Head of caudate nucleus (tissue), 42 donors: Measurements from ENCODE around the gene AGAP1.

Source experiments
- DNase-seq, 42 donors: peaks; one replicate each; pipeline versions ENCODE4 v3.0.0 to v3.0.0-alpha.2; 2020 to 2021; ENCODE audit warnings: mixed read lengths in 7 of 42
- intact Hi-C: fragments of 100-400 bp; cut with DNase I; formaldehyde crosslinking; loops from one replicate; pipeline ENCODE4 v1.15.0; 2022

The AGAP1 gene

GRCh38 chr2:235839974-235840373 is 346.1 kb downstream of the AGAP1 start:
- DNase-seq: peak in 1 of 42 donors; percentile 38
- intact Hi-C loops: no loop called here

GRCh38 chr2:235841863-235842262 is 348.0 kb downstream of the AGAP1 start:
- intact Hi-C loops: no loop called here
- peak in 2 of 42 donors; percentile 28 to 40 for DNase-seq

DNA sequence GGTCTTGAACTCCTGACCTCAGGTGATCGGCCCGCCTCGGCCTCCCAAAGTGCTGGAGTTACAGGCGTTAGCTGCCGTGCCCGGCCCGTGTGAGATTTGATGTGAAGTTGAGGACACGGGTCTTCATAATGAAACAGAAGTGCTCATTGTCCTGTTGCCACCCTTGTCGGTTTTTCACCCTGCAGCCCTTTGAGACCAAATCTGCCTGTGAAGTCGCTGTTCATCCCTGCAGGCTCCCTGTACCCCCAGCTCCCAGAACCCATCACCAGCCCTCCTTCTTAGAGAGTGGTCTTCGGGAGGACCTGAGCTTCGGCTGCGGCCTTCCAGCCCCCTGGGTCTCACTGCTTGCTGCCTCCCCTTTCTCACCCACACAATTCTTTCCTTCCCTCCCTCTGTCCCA is 349.1 kb downstream of the AGAP1 start:
- intact Hi-C loops: no loop called here
- DNase-seq: peak in 2 of 42 donors; percentile 31 to 44

DNA sequence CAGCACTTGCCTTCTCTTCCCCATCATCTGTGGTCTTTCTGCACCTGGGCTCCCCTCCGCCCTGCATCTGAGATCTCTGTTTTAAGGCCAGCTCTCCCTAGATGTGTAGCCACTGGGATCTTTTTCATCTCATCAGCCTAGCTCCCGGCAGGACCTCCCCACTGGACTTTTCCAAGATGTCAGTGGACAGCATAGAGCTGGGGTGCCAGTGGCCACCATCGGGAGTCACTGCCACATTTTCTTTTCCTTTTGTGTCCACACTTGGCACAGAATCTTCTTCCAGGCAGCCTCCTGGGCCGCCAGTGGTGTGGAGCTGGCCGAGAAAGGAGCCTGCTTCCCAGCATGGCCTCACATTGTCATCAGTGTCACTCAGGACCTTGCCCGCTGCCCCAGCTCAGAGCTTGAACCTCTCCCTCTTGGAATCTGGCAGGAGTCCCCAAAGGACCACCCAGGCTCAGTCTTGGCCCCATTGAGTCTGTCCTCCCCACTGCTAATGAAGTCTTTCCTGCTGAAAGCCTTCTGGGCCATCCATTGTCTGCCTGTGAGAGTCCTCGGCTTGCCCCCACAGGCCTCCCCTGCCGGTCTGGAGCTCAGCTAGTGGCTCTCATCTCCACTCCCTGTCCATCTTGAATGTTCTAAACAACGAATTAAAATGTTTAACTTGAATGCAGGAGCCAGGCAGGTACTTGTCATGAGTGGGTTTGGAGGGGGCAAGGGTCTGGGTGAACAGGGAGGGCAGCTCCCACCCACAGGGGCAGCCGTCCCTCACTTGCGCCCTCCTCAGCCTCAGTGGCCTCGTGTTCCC is 349.9 kb downstream of the AGAP1 start:
- peak in 6 of 42 donors; percentile 11 to 50 (median 38) for DNase-seq
- intact Hi-C loops: no loop called here

GRCh38 chr2:235844561-235844960 is 350.7 kb downstream of the AGAP1 start:
- peak in 1 of 42 donors; percentile 23 for DNase-seq
- intact Hi-C loops: no loop called here

DNA sequence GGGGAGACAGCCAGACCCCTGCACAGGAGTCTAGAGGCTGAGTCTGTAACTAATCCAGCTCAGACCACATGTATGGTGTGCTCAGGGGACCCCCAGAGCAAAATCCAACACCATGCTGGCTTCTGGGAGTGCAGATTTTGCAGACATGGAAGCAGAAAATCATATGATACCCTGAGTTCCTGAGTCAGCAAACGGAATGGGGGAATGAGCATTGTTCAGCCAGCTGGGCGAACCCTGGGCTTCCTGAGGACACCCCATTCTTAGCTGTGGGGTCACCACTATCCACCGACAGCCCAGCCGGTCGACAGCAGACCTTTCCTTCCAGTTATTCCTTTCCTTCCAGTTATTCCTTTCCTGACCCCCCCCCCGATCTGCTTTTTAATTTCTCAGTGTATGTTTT is 351.4 kb downstream of the AGAP1 start:
- DNase-seq: peak in 1 of 42 donors; percentile 19
- intact Hi-C loops: no loop called here

- no peak for DNase-seq
- intact Hi-C loops: no loop called here
These were observed 353.7 kb downstream of the AGAP1 start for GRCh38 chr2:235847576-235847975.

DNA sequence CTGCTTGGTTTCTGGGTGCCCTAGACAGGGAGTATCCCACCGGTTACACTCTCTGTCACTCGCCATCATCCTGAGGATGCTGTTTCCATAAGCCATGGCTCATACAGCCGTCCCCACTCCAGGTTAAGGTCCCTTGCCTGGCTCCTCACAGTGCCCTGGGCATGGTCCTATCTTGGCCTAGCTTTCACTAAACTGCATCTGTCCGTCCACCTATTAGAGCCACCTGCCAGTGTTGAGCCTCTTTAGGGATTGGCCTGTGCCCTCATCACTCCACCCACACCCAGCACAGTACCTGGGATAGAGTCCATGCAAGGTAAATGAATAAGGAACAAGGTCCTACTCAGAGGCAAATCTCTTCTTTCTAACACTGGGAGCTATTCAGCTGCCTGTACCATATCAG is 354.2 kb downstream of the AGAP1 start:
- intact Hi-C loops: no loop called here
- DNase-seq: no peak

DNA sequence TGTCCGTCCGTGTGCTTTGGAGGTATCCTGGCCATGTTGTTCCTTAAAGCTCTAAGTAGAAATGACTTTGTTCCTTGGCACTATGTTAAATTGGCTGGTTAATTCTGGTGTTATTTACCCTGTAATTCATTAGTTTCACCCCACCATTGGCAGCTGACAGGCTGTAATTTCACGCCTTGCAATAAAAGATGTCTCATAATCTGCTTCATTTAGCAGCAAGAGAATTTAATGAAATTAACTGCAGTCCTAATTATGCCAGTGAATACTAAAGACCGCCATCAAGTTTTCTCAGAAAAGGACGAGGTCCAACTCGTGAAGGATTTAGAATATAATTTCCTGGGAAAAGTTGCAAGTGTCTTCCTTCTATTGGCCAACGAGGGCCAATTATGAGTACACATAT is 355.1 kb downstream of the AGAP1 start:
- no peak for DNase-seq
- intact Hi-C loops: no loop called here

GRCh38 chr2:235849489-235849888 is 355.6 kb downstream of the AGAP1 start:
- peak in 6 of 42 donors; percentile 33 to 70 (median 38) for DNase-seq
- intact Hi-C loops: no loop called here

DNA sequence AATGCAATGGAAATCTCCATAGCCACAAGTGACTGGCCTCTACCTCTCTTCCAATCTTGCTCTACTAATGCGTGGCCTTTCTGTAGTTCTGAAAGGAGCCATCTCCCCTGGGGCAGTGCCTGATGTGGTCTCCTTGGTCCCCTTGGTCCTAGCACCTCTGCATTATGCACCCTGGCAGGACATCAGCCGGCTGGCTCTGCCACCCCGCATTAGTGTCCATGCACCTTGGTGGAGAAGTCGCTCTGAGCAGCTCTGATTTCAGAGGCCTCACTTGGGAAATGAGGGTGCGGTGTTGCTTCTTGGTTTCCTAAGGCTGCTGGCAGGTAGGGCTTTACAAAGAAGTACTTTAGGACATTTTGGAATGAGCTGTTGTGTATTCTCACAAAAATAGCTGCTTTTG is 356.4 kb downstream of the AGAP1 start:
- intact Hi-C loops: no loop called here
- DNase-seq: peak in 1 of 42 donors; percentile 37

DNA sequence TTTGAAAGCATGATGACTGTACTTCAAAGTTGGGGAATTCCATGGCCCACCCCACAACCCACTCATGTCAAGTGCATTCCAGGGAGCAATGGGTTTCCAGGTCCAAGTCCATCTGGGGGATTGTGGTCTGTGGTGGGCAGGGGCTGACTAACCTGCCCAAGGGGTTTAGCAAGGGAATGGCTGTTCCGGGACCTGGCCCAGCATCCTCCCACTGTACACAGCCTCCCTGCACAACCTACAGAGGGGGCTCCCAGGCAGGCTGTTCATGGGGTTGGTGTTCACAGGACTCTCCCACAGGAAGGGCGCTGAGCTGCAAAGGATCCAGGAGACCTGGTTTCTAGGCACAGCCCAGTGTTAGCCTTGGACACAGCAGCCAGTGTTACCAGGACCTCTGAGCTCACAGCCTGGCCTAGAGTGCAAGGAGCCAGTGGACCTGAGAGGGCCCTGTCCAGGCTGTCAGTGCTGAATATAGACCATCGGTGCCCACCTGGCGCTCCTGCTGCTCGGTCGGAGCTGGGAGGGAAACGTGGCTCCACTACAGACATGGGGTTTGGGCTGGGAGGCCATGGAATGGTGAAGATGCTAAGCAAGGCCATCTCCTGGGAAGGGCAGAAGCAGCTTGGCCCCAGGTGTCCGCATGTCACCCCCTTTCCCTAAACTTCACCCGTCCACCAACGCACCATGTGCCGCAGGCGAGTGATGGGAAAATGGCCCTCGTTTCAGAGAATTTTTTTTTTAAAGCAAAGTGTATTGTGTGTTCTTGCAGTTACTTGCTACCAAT is 357.1 kb downstream of the AGAP1 start:
- intact Hi-C loops: no loop called here
- no peak for DNase-seq

- intact Hi-C loops: no loop called here
- peak in 24 of 42 donors; percentile 22 to 80 (median 46) for DNase-seq
These were observed 358.1 kb downstream of the AGAP1 start for GRCh38 chr2:235851828-235852525.

- intact Hi-C loops: no loop called here
- DNase-seq: no peak
These were observed 358.7 kb downstream of the AGAP1 start for GRCh38 chr2:235852526-235852920.

- no peak for DNase-seq
- intact Hi-C loops: no loop called here
These were observed 360.4 kb downstream of the AGAP1 start for GRCh38 chr2:235854276-235854675.

GRCh38 chr2:235855011-235855410 is 361.2 kb downstream of the AGAP1 start:
- DNase-seq: peak in 1 of 42 donors; percentile 53
- intact Hi-C loops: no loop called here

GRCh38 chr2:235856151-235856854 is 362.5 kb downstream of the AGAP1 start:
- intact Hi-C loops: no loop called here
- no peak for DNase-seq

DNA sequence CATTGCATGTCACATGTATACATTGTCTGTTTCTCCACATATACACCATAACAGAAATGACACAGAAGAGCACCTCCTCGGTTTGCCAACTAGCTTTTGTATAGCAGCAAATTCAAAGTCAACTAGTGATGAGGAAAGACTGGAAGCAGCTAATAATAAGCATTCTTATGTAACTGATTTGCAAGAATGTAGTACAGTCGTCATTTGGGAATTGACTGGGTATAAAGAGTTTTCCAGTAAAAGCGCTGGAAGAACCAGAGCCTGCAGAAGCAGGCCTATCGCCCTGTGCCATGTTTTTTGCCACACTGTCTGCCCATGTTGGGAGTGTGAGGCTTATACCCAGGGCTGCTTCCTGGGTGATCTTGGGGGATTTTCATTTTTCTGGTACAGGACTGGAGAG is 363.8 kb downstream of the AGAP1 start:
- intact Hi-C loops: no loop called here
- DNase-seq: no peak

- intact Hi-C loops: no loop called here
- DNase-seq: no peak
These were observed 365.0 kb downstream of the AGAP1 start for GRCh38 chr2:235858881-235859280.
